22Rv1 (cell line): ENCODE measurements around the gene AGAP1.

Source experiments
- CTCF ChIP-seq: fragments of 450-650 bp; IDR thresholded peaks from 2 replicates; pipeline ENCODE4 v1.5.1; 2017; ENCODE audit warnings: mild to moderate bottlenecking
- ZFX ChIP-seq: fragments of 450-650 bp; IDR thresholded peaks from 2 replicates; pipeline ENCODE4 v1.6.1; 2017; ENCODE audit warnings: antibody characterized with exemption, borderline replicate concordance

- TF ChIP-seq CTCF (no peak), ZFX (no peak)
Observed at GRCh38 chr2:236133410-236134012, 639.7 kb downstream of the AGAP1 start.
